ENCODE data around the gene NFATC1.

GRCh38 chr18:79560042-79560860, 164.5 kb downstream of the NFATC1 start:
- TF ChIP-seq CTCF (IDR thresholded peaks at IDR 0.05) (no peak), POLR2AphosphoS5 (IDR thresholded peaks at IDR 0.05) (peak in 1 of 3 donors; percentile 35)
